ENCODE measurements around the gene TMSB4X. TPM values are rescaled to one million over a fixed set of nuclear protein-coding genes. Genes with fewer than 3 reads are reported as not detected.
A peak's percentile ranks its signal among the peaks of the same experiment; 100 is the strongest.
"Not testable (repeated sequence)": the region's sequence is repeated elsewhere in the genome, so short reads cannot be mapped to it uniquely, and the experiment has no call there.

TMSB4X gene
- total RNA-seq, result 2,616 and 8,785 TPM in 2 replicates

DNA sequence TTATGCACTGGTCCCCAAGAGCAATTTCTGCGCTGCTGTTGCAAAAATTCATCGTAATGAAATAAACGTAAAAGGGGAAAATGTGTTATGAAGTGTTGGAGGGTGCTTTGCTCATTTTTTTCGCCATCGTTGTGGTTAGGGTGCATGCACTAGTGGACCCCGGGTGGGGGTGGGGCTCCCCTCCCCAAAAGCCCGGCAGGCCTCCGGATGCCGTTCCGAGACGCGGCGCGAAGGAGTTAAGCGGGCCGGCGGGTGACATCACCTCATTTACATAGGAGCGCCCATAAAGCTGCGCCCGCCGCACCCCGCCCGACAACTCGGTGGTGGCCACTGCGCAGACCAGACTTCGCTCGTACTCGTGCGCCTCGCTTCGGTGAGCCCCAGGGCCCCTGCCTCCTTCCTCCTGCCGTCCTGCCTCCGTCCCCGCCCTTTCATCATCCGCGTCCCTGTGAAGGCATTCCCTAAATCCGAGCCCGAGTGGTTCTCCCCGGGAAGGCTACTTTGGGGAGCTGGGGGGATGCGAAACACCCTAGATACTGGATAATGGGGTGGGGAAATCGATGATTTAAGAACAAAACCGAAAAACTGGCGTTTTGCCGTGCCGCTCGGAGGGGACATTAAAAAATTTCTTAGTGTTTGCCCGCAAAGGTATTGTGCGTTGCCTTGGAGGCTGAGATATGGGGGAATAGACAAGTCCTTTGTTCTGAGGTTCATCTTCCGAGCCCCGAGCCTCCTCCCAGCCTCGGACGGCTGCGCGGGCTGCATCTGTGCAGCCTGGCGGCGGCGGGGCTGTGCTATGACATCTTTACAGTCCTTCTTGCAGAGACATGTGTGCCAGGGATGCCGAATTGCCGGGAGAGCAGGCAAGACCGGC is at the start of gene TMSB4X:
Gene TMSB4X (plus strand): TSS at position 315 of the 874 bp plus-strand sequence.
- DNase-seq (ENCODE audit: low read depth), result peak; percentile 40

DNA sequence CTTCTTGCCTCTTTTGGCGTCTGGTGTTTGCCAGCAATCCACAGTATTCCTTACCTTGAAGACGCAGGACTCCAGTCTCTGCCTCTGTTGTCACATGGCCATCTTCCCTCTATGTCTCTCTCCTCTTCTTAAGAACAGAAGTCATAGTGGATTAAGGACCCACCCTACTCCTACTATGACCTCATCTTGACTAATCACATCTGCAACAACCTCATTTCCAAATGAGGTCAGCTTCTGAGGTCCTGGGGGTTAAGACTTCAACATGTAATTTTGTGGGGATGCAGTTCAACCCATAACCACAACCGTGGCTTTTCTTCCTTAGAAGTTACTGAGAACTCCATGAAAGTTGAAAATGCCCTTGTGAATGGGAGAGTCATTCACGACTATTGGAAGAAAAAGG is 45.2 kb upstream of the TMSB4X start:
- no peak for DNase-seq (ENCODE audit: low read depth)

DNA sequence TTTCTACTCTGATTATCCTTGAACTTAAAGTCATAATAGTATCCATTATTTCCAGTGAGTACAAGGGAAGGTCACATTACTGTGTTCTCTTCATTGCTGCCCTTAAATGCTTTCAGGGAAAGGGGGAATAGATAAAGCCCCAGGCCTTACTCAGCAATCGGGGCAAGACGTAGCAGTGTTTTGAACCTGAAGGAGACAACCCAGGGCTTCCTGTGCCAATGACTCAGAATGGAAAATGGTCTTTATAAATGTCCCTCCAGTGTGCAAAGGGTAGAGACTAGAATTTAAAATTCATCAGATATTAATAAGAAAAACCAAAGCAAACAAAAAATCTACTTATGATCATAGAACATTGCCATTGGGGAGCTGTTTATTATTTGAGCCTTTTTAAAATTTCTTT is 44.8 kb upstream of the TMSB4X start:
- no peak for DNase-seq (ENCODE audit: low read depth)

DNA sequence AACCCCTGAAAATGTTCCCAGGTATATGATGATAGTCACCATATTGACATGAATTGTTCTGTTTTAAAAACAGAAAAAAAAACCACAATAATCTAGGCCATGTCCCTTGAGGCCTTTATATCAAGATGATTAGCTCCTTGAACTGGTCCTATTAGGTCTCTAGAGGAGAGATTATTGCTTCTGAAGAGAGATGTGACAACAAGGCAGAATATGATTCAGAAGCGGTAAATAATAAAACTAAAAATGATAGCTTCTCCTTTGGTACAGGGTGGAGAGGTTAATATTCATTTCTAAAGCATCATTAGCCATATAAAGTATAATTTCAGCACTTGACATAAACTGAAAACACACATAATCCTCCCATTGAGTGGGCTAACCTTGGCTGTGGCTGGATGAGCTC is 42.7 kb upstream of the TMSB4X start:
- DNase-seq (ENCODE audit: low read depth), result no peak

DNA sequence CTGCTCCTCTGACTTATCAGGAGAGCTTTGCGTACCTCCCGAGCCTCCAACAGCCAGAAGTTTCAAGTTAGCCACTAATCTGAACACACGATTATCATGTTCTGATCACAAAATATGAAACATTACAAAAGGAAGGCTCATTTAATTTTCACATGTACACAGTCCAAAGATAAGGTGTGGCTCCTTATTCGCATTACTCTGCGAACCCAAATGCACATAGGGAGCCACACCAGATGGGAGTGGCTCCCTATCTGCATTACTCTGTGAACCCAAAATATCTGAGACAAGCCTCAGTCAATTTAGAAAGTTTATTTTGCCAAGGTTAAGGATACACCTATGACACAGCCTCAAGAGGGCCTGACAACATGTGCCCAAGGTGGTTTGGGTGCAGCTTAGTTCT is 40.1 kb upstream of the TMSB4X start:
- DNase-seq (ENCODE audit: low read depth), result no peak

DNA sequence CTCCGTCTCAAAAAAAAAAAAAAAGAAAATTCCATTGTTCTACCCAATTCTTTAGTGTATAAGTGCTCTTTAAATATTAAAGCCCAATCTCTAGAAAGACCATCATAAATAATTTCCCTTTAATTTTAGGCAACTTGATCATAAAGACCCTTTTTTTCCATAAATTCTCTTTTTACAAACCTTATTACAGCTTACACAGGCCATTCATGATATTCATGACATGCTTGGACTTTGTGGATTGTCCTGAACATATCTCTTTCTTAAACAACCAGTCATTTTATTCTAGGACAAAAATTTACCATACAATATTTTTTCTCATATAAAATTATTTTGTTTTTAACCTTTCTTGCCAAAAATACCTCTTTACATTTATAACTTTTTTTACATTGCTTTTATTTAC is 38.0 kb upstream of the TMSB4X start:
- DNase-seq (ENCODE audit: low read depth), result no peak

DNA sequence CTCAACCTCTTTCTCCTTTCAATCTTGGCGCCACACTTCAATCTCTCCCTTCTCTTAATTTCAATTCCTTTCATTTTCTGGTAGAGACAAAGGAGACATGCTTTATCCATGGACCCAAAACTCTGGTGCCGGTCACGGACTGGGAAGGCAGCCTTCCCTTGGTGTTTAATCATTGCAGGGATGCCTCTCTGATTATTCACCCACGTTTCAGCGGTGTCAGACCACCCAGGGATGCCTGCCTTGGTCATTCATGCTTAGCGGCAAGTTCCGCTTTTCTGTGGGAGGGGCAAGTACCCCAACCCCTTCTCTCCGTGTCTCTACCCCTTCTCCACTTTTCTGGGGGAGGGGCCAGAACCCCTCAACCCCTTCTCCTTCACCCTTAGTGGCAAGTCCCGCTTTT is 34.4 kb upstream of the TMSB4X start:
- DNase-seq (ENCODE audit: low read depth), result not testable (repeated sequence)

DNA sequence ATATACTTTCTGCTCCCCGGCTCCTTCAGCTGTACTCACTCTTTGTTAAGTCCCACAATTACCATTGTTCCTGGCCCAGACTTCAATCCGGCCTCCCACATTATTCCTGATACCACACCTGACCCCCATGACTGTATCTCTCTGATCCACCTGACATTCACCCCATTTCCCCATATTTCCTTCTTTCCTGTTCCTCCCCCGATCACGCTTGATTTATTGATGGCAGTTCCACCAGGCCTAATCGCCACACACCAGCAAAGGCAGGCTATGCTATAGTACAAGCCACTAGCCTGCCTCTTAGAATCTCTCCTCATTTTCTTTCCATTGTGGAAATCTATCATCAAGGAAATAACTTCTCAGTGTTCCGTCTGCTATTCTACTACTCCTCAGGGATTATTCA is 31.3 kb upstream of the TMSB4X start:
- not testable (repeated sequence) for DNase-seq (ENCODE audit: low read depth)

DNA sequence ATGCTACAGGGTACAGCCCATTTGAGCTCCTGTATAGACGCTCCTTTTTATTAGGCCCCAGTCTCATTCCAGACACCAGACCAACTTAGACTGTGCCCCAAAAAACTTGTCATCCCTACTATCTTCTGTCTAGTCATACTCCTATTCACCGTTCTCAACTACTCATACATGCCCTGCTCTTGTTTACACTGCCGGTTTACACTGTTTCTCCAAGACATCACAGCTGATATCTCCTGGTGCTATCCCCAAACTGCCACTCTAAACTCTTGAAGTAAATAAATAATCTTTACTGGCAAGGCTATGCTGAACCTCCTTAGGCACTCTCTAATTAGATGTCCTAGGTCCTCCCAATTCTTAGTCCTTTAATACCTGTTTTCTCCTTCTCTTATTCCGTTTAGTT is 30.5 kb upstream of the TMSB4X start:
- not testable (repeated sequence) for DNase-seq (ENCODE audit: low read depth)

DNA sequence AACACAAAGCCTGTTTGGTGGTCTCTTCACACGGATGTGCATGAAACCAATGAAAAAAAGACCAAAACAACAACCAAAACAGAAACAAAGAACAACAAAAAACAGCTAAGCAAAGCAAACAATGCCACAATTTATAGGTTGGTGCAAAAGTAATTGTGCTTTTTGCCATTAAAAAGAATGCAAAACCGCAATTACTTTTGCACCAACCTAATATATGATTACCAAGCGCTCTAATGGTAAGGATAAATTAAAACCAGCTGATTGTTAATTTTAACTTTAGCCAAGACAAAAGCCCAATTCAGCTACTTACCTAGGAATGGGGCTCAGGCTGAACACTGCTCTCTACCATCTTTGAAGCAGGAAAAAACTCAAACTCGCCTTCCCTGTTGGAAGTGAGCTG is 29.4 kb upstream of the TMSB4X start:
- no peak for DNase-seq (ENCODE audit: low read depth)

DNA sequence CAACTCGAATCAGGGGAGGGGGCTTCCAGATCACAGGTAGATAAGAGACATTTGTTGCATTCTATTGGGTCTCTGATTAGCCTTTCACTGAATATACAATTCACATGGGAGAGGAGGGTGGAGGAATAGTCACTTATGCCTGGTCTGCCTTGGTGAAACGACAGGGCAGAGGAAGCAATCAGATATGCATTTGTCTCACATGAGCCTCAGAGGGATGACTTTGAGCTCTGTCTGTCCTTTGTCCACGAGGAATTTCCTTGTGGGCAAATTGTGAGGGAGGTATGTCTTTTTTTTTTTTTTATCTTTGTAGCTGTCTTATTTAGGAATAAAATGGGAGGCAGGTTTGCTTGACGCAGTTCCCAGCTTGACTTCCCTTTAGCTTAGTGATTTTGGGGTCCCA is 28.5 kb upstream of the TMSB4X start:
- no peak for DNase-seq (ENCODE audit: low read depth)

DNA sequence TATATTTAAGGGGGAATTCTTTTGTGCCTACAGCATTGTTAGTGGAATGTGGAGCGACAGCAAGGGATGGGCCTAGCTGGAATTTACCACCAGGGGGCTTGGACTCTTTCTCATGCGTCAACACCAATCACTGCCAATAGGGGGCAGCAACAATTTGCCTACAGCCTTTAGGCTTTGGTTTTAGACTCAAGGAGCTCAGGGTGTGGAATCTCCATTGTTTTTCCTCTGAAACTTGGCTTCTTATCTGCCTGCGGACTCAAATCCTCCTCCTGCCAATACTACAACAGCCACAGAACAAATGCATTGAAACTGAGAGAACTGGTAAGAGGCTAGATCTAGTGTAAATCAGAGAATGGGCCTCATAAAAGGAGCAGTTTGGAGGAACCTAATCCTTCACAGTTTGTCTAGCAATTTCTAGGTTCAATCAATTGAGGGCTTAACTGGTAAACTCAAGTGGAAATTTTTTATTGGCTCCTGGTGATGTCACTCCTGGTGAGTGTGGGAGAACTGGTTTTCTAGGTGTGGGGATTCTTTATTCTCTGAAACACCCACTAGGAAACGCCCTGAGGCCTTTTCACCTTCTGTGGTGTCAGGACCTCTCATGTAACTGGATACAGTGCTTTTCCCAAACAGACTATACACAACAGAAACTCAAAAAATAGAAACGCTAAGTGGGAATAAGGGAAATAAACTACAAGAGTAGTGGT is 27.9 kb upstream of the TMSB4X start:
- DNase-seq (ENCODE audit: low read depth), result peak; percentile 70

DNA sequence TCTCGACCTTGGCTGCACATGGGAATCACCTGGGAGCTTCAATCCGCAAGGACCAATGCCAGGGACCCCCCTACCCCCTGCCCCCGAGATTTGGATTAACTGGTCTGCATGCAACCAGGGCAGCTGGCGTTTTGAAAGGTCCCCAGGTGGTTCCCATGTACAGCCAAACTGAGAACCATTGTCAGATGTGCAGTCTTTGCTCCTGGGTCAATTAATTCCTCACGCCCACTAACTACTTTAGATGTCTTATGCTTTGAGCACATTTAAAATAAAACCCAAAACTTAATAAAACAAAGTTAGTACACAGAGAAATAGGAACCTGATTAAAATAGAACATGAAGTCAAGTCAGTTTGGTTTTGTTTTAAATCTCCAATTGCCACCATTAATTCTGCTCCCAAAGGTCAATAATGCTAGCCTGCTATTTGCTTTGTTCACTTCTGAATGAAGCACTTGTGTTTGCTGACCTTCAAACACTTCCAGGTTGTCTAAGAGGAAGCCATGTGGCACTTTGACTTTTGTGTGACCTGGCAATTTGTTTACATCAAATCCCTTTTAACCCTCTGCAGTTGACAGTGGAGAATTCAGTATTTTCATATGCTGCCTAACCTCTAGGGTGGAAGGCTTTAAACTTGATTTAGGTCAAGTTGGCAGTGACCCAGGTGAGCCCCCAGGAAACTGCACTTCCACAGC is 27.2 kb upstream of the TMSB4X start:
- no peak for DNase-seq (ENCODE audit: low read depth)

DNA sequence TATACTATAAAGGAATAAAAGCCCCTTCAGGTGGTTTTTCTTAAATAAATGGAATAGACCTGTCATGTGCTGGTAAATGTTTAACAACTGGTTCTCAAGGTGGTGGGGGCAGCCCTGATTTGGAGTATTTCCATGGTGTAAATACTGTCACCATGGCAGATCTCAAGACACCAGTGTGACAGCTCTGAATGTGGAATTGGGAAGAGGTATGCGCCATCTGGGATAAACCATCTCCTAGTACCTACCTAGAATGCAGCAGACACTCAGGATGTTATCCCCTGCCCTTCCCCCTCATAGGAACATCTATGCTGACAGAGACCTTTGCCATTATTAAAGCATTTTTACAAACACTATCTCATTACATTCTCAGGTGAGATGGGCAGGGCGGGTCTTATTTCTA is 26.4 kb upstream of the TMSB4X start:
- DNase-seq (ENCODE audit: low read depth), result no peak

DNA sequence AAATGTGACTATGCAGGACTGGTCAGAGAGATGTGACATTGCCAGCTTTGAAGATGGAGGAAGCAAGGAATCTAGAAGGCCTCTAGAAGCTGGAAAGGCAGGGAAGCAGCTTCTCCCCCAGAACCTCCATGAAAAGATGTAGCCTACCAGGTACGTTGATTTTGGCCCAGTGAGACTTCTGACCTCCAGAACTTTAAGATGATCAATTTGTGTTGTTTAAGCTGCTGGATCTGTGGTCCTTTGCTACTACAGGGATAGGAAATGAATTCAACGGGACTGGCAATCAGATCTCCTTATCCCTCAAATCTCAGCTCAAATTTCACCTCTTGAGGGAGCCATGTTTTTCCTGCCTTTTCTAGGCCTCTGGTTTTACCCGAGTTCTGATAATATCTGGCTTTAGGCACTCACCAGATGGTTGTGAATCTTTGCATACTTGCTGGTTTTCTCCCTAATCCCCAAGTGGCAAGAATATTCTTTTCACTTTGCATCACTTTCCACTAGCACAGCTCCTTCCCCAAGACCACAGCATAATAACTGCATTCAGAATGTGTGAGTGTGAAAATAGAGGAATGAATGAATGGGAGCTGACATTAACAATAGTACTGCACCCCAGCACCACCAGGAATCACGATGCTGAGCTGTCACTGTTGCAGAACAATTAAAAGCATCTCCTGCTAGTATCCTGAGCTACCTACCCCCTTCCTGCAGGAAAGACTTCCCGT is 25.5 kb upstream of the TMSB4X start:
- no peak for DNase-seq (ENCODE audit: low read depth)

DNA sequence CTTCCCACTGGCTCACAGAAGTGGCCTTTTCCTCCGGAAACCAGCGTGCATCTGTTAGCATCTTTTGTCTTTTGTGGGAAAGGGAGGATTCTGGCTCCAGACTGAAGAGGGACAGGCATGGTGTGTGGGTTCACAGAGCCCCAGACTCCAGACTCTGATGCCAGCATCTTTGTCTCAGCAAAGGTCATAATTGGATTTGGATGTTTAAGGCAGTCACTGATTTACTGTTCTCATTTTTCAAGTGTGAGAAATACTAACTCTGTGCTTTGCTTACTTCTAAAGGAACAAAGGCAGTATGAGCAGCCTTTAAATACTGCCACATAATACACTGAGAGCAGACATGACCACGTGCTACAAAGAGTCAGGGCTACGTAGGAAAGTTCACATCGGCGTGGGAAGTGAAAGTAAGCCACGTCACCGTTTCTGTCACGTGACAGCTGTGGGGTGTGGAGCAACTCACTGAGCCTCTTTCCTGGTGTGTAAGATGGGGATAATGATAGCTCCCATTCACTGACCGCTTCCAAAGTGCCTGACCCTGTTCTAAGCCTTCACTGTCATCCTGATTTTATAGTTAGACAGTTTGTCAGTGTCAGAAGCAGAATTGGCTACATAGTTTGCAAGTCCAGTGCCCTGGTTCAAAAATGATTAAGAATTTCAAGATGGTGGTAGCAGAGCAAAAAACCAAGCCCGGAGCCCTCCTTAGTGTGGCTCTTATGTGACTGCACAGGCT is 24.8 kb upstream of the TMSB4X start:
- peak; percentile 82 for DNase-seq (ENCODE audit: low read depth)

DNA sequence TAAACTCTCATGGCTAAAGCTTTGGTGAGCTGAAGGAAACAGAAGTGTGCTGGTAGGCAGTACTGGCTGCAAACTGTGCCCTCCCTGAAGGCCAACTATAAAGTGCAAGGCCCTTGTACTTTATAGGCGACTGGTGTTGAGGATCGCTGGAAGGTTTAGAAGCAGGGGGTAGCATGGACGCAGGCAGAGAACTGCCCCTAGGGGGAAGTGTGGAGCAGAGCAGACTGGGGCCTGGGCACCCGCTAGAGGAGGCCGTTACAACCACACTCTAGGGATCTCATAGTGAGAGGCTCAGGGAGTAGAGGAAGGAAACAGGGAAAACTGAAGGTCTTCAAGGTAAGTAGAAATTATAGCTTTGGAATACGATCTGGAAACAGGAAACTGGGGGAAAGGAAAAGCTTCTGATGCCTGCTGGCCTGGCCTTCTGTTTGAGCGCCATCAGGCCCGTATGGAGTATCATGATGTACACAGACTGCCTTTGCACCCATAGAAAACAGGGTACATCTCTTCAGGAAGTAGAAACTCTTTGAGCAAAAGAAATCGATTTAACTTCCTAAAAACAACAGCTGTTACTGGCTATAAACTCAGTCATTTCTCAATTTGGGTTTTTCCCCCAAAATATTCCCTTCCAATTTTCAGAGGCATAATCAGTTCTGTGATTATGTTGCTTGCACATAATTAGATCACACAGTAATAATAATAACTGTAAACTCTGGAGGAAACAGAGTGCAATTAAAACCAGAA is 23.9 kb upstream of the TMSB4X start:
- no peak for DNase-seq (ENCODE audit: low read depth)

DNA sequence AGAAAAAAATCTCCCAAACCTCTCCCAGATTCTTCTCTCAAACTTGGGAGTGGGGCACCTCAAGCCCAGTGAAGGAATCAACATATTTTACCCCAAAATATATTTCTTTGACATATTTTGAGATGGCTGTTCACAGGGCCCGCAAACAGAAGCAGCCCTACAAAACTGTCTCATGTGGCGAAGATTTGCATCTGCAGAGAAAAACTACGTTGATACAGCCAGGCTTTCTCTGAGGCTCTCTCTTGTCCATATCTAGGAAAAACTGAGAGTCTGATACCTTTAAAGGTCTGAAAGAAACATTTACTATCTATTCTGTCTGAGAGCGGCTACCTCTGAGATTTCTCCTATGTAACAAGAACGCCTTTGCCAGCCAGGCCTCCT is 23.3 kb upstream of the TMSB4X start:
- DNase-seq (ENCODE audit: low read depth), result no peak

DNA sequence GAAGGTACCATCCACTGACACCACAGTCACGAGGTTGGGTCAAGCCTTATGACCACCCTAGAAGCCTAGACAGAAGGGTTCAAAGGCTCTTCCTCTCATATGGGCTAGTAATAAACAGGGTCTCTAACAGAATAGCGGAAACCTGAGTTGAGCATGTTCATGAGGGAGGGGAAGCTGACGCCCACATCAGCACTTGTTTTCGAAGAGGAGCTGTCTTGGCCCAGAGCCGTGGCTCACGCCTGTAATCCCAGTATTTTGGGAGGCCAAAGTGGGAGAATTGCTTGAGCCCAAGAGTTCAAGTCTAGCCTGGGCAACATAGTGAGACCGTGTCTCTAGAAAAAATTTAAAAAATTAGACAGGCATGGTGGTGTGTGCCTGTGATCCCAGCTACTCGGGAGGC is 21.5 kb upstream of the TMSB4X start:
- DNase-seq (ENCODE audit: low read depth), result no peak

DNA sequence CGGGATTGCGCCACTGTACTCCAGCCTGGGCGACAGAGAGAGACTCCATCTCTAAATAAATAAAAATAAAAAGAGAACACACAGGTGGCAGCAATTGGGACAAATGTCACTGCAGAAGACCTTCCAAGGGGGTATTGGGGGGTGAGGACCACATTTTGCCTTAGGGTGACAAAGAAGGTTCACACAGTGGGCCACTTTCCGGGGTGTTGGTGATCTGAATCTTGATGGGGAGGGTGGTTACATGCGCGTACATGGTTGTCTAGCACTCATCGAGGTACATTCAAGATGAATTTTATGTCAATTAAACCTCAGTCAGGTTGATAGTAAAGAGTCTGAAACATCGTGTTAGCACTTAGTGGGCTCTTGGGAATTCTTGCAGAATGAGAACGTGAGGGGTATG is 20.5 kb upstream of the TMSB4X start:
- no peak for DNase-seq (ENCODE audit: low read depth)

DNA sequence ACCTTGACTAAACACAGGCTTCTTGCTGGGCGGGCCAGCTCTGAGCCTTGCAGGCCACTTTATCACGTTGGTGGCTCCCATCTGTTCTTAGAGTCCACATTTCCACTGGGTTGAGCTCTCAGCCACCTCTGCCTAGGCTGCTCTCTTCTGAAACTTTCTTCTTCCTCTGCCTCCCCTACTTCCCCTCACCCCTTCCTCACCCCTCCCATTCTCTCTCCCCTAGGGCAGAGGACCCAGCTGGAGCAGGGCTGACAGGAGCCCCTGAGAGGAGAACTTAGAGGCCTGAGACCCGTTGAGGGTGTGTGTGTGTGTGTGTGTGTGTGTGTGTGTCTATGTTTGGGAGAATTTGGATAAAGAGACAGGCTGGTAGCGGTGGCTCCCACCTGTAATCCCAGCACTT is 19.9 kb upstream of the TMSB4X start:
- no peak for DNase-seq (ENCODE audit: low read depth)

Data from renal cortical epithelial cell (primary cell).